Neuronal stem cell (in vitro differentiated cells): Measurements from ENCODE around the gene CTR9.

ENCODE experiments used
- DNase-seq: peaks from one replicate; pipeline ENCODE4 v3.0.0-alpha.2; 2013; ENCODE audit warnings: low spot score
- H2AFZ ChIP-seq: one replicate; pipeline ENCODE4 v1.6.1; 2013; ENCODE audit warnings: mild to moderate bottlenecking, low read length, inconsistent platforms
- H2AK5ac ChIP-seq: 2 replicates; pipeline ENCODE4 v1.6.1; 2013; ENCODE audit warnings: low read depth, mild to moderate bottlenecking, inconsistent platforms, low read length, moderate library complexity, mixed read lengths
- H2BK120ac ChIP-seq: 2 replicates; pipeline ENCODE4 v1.6.1; 2013; ENCODE audit warnings: low read depth, mild to moderate bottlenecking, inconsistent platforms, low read length, moderate library complexity, mixed read lengths
- H2BK12ac ChIP-seq: one replicate; pipeline ENCODE4 v1.6.1; 2013; ENCODE audit warnings: low read length, inconsistent platforms
- H2BK15ac ChIP-seq: 2 replicates; pipeline ENCODE4 v1.6.1; 2013; ENCODE audit warnings: mild to moderate bottlenecking, low read length, inconsistent platforms, mixed read lengths
- H2BK5ac ChIP-seq: one replicate; pipeline ENCODE4 v1.6.1; 2013; ENCODE audit warnings: inconsistent platforms, mild to moderate bottlenecking, low read length, moderate library complexity
- H3K14ac ChIP-seq: one replicate; pipeline ENCODE4 v1.6.1; 2013; ENCODE audit warnings: low read length, inconsistent platforms
- H3K18ac ChIP-seq: 2 replicates; pipeline ENCODE4 v1.6.1; 2013; ENCODE audit warnings: low read length, inconsistent platforms
- H3K23ac ChIP-seq: 2 replicates; pipeline ENCODE4 v1.6.1; 2013; ENCODE audit warnings: low read depth, mild to moderate bottlenecking, mixed read lengths, low read length, inconsistent platforms; ENCODE audit not compliant: poor library complexity
- H3K27ac ChIP-seq: replicated peaks from 3 replicates; pipeline ENCODE4 v1.5.1; 2013; ENCODE audit warnings: low read length, inconsistent platforms
- H3K27me3 ChIP-seq, 3 experiments: 2 replicates each; pipeline ENCODE4 v1.6.1; 2013; ENCODE audit warnings: low read length in 3 of 3, mild to moderate bottlenecking in 2 of 3, inconsistent platforms in 1 of 3, low read depth in 1 of 3, mixed read lengths in 1 of 3, moderate library complexity in 1 of 3; ENCODE audit not compliant: control insufficient read depth in 3 of 3, insufficient read depth in 3 of 3
- H3K36me3 ChIP-seq, 2 donors: replicated peaks in 1 of 2; 2 replicates each; pipeline ENCODE4 v1.6.1; 2013; ENCODE audit warnings: low read length in 2 of 2; ENCODE audit not compliant: control insufficient read depth in 2 of 2, insufficient read depth in 2 of 2
- H3K4ac ChIP-seq: 2 replicates; pipeline ENCODE4 v1.6.1; 2013; ENCODE audit warnings: inconsistent platforms, mild to moderate bottlenecking, low read length, moderate library complexity
- H3K4me1 ChIP-seq, 2 donors: 1 replicate in 1 of 2; 2 replicates in 1 of 2; pipeline ENCODE4 v1.6.1; 2013; ENCODE audit warnings: low read length in 2 of 2, low read depth in 1 of 2; ENCODE audit not compliant: control insufficient read depth in 2 of 2, insufficient read depth in 1 of 2
- H3K4me2 ChIP-seq: one replicate; pipeline ENCODE4 v1.6.1; 2013; ENCODE audit warnings: mild to moderate bottlenecking, low read length, inconsistent platforms; ENCODE audit not compliant: insufficient read depth, poor library complexity, severe bottlenecking
- H3K4me3 ChIP-seq, 2 donors: 2 replicates each; pipeline ENCODE4 v1.5.1; 2013; ENCODE audit warnings: low read length in 2 of 2, mild to moderate bottlenecking in 2 of 2, inconsistent platforms in 1 of 2, moderate library complexity in 1 of 2
- H3K79me1 ChIP-seq: one replicate; pipeline ENCODE4 v1.6.1; 2013; ENCODE audit warnings: low read depth, mild to moderate bottlenecking, inconsistent platforms, low read length, moderate library complexity
- H3K9ac ChIP-seq: one replicate; pipeline ENCODE4 v1.6.1; 2013; ENCODE audit warnings: mild to moderate bottlenecking, low read depth, low read length, inconsistent platforms; ENCODE audit not compliant: poor library complexity
- H3K9me3 ChIP-seq, 2 donors: replicated peaks in 1 of 2; 2 replicates each; pipeline versions ENCODE3 to v1.6.1; 2013; ENCODE audit warnings: low read length in 2 of 2, mild to moderate bottlenecking in 2 of 2, inconsistent platforms in 1 of 2, low read depth in 1 of 2, mixed read lengths in 1 of 2, moderate library complexity in 1 of 2; ENCODE audit not compliant: control insufficient read depth in 2 of 2, insufficient read depth in 1 of 2
- H4K8ac ChIP-seq: one replicate; pipeline ENCODE4 v1.6.1; 2013; ENCODE audit warnings: low read depth, mild to moderate bottlenecking, inconsistent platforms, low read length, moderate library complexity
- H4K91ac ChIP-seq: one replicate; pipeline ENCODE4 v1.6.1; 2013; ENCODE audit warnings: low read length, low read depth, mild to moderate bottlenecking, inconsistent platforms; ENCODE audit not compliant: poor library complexity
- WGBS, 2 donors: extraction: QIAGEN DNeasy Blood & Tissue Kit; methylation state at CpG; one replicate each; pipeline ENCODE4 v1.1.7; 2013; ENCODE audit warnings: missing lambda C conversion rate in 2 of 2, mixed read lengths in 1 of 2; ENCODE audit not compliant: insufficient read length in 2 of 2, insufficient replicate concordance in 1 of 2; ENCODE audit errors: extremely low coverage in 2 of 2; 5-methylcytosine and 5-hydroxymethylcytosine counted together

CTR9 gene

GRCh38 chr11:10797001-10797400 lies 46.0 kb downstream of the CTR9 start:
- H3K4me2 ChIP-seq, result no peak overlapping the region
- H2BK12ac ChIP-seq, result no peak overlapping the region
- no peak overlapping the region for H3K4me3 ChIP-seq
- no peak overlapping the region for H4K8ac ChIP-seq
- H3K79me1 ChIP-seq, result no peaks in the 10 kb centered on the region
- no peak overlapping the region for H2AK5ac ChIP-seq
- H3K36me3 ChIP-seq, result peaks cover 27 to 67% of the 10 kb centered on the region in 2 donors
- no peak overlapping the region for H3K23ac ChIP-seq
- H3K4ac ChIP-seq, result no peak overlapping the region
- peaks cover 0 to 4% (median 0%) of the 10 kb centered on the region in 3 experiments for H3K27me3 ChIP-seq
- H3K14ac ChIP-seq, result no peak overlapping the region
- H4K91ac ChIP-seq, result no peak overlapping the region
- H3K4me1 ChIP-seq, result peaks cover 0 to 3% of the 10 kb centered on the region in 2 donors
- DNase-seq, result no peak
- no peak overlapping the region for H3K9ac ChIP-seq
- H2BK120ac ChIP-seq, result no peak overlapping the region
- peaks cover 0 to 1% of the 10 kb centered on the region in 2 donors for H3K9me3 ChIP-seq
- no peak overlapping the region for H2AFZ ChIP-seq
- WGBS, 2 donors, result no CpG with 5 or more reads among the region's 2 CpGs
- no peak overlapping the region for H2BK15ac ChIP-seq
- H2BK5ac ChIP-seq, result no peak overlapping the region
- no peak overlapping the region for H3K27ac ChIP-seq
- no peak overlapping the region for H3K18ac ChIP-seq

- Histone ChIP-seq H3K4me1 (peaks cover 0 to 3% of the 10 kb centered on the region in 2 donors), H3K14ac (no peak overlapping the region), H2BK15ac (no peak overlapping the region), H2AFZ (no peak overlapping the region), H3K4ac (no peak overlapping the region), H3K23ac (no peak overlapping the region), H4K8ac (no peak overlapping the region), H3K27me3 (no peaks in the 10 kb centered on the region), H2BK120ac (no peak overlapping the region), H3K18ac (no peak overlapping the region), H3K4me3 (no peak overlapping the region), H3K4me2 (no peak overlapping the region), H2BK12ac (no peak overlapping the region), H2AK5ac (no peak overlapping the region), H2BK5ac (no peak overlapping the region), H3K9ac (no peak overlapping the region), H3K9me3 (peaks cover 0 to 1% of the 10 kb centered on the region in 2 donors), H3K27ac (no peak overlapping the region), H4K91ac (no peak overlapping the region), H3K79me1 (no peaks in the 10 kb centered on the region), H3K36me3 (peaks cover 29 to 72% of the 10 kb centered on the region in 2 donors)
- no CpG with 5 or more reads among the region's 3 CpGs for WGBS, 2 donors
- DNase-seq, result no peak
These were observed 46.5 kb downstream of the CTR9 start for GRCh38 chr11:10797531-10797930.

GRCh38 chr11:10798330-10798928 lies 47.4 kb downstream of the CTR9 start:
- H2AFZ ChIP-seq, result no peak overlapping the region
- no peak overlapping the region for H3K27ac ChIP-seq
- H3K4me3 ChIP-seq, result no peak overlapping the region

GRCh38 chr11:10800292-10800691 lies 49.2 kb downstream of the CTR9 start:
- Histone ChIP-seq H3K27ac (no peak overlapping the region), H4K8ac (no peak overlapping the region), H2AK5ac (no peak overlapping the region), H3K27me3 (no peaks in the 10 kb centered on the region), H2AFZ (no peak overlapping the region), H3K79me1 (no peaks in the 10 kb centered on the region), H3K4me3 (no peak overlapping the region), H2BK12ac (no peak overlapping the region), H3K36me3 (peaks cover 47 to 100% of the 10 kb centered on the region in 2 donors), H3K14ac (no peak overlapping the region), H3K18ac (no peak overlapping the region), H4K91ac (no peak overlapping the region), H3K9me3 (peaks cover 0 to 1% of the 10 kb centered on the region in 2 donors), H3K4ac (no peak overlapping the region), H3K23ac (no peak overlapping the region), H3K9ac (no peak overlapping the region), H2BK5ac (no peak overlapping the region), H3K4me2 (no peak overlapping the region), H2BK15ac (no peak overlapping the region), H3K4me1 (no peaks in the 10 kb centered on the region), H2BK120ac (no peak overlapping the region)
- DNase-seq, result no peak
- WGBS, 2 donors, result no CpG with 5 or more reads among the region's 2 CpGs

More at GRCh38 chr11:10798330-10798928, 47.4 kb downstream of the CTR9 start:
- Histone ChIP-seq H3K14ac (no peak overlapping the region), H3K23ac (no peak overlapping the region), H3K4ac (no peak overlapping the region), H2BK15ac (no peak overlapping the region), H3K9ac (no peak overlapping the region), H3K79me1 (no peaks in the 10 kb centered on the region), H4K8ac (no peak overlapping the region), H4K91ac (no peak overlapping the region), H2AK5ac (no peak overlapping the region), H3K18ac (no peak overlapping the region), H3K4me2 (no peak overlapping the region), H3K4me1 (no peaks in the 10 kb centered on the region), H3K9me3 (peaks cover 0 to 1% of the 10 kb centered on the region in 2 donors), H2BK5ac (no peak overlapping the region), H3K27me3 (no peaks in the 10 kb centered on the region), H2BK120ac (no peak overlapping the region), H3K36me3 (peaks cover 36 to 81% of the 10 kb centered on the region in 2 donors), H2BK12ac (no peak overlapping the region)
- no CpG with 5 or more reads among the region's 4 CpGs for WGBS, 2 donors
- no peak for DNase-seq
